HG03066 (cell line): Measurements from ENCODE around the gene NASP.

Experiments
- ATAC-seq: cut with Tn5 transposase; IDR thresholded peaks from one replicate; pipeline ENCODE4 v1.9.1; 2021; ENCODE audit warnings: low read depth; ENCODE audit not compliant: unreplicated experiment

Gene NASP

GRCh38 chr1:45615885-45616284 lies 32.0 kb downstream of the NASP start:
- ATAC-seq: no peak

GRCh38 chr1:45617618-45618017 lies 33.8 kb downstream of the NASP start:
- no peak for ATAC-seq

DNA sequence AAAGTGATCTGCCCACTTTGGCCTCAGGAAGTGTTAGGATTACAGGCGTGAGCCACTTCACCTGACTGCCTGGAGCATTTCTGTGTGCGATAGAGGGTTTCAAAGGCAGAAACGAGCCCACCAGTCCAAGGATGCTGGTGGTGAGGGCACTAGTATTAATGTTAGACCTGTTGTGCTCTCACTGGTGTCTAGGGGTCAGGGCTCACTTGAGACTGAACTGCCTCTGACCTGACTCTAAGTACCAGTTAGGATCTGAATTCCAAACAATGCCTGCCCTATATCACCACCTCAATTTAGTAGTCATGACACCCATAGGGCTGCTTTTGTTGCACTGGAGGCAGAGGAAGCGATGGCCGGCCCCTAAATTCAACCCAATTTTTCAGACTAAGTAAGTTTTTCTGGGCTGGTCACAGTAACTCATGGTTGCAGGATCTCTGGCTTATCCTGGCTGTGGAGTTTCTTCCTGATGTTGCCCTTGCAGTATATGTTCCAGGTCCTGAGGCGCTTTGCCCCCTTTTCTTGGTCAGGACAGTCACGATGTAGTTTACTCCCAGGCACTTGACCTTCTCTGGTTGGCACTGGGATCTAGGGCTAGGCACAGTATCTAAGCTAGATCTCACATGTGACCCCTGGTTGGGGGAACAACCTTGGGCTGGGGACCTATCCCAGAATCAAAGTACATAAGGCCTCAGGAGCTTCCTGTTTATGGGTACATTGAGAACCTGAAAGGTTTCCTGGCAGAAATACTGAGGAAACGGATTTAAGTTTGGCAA lies 35.5 kb downstream of the NASP start:
- no peak for ATAC-seq

GRCh38 chr1:45620588-45621500 lies 37.0 kb downstream of the NASP start:
- no peak for ATAC-seq

GRCh38 chr1:45621501-45621836 lies 37.6 kb downstream of the NASP start:
- ATAC-seq: no peak

DNA sequence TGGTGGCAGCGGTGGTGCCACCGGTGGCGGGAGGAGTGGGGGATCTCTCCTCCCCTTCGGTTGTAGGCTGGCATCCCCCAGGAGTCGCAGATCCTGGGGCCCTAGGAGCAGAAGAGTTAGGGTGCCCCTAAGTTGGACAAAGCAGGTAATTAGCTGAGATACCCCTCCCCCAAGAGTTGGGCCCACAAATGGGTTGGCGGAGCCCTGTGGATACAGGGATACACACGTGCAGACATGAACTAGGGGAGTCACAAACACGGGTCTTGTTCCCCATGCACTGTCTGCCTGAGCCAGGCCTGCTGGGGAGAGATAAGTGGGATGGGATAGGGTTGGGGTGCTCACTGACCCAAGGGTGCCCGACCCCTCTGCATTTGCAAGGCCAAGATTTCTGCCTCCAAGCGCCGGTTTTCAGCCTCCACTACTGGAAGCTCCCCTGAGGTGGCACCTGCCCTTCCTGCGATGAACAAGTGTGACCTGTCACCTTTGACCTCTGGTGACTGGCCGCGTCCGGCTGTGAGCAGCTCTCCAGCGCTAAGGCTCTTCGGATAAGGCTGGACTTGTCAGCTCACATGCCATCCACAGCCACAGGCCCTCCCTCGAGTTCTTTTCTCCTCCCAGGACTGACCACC lies 38.2 kb downstream of the NASP start:
- ATAC-seq: no peak

DNA sequence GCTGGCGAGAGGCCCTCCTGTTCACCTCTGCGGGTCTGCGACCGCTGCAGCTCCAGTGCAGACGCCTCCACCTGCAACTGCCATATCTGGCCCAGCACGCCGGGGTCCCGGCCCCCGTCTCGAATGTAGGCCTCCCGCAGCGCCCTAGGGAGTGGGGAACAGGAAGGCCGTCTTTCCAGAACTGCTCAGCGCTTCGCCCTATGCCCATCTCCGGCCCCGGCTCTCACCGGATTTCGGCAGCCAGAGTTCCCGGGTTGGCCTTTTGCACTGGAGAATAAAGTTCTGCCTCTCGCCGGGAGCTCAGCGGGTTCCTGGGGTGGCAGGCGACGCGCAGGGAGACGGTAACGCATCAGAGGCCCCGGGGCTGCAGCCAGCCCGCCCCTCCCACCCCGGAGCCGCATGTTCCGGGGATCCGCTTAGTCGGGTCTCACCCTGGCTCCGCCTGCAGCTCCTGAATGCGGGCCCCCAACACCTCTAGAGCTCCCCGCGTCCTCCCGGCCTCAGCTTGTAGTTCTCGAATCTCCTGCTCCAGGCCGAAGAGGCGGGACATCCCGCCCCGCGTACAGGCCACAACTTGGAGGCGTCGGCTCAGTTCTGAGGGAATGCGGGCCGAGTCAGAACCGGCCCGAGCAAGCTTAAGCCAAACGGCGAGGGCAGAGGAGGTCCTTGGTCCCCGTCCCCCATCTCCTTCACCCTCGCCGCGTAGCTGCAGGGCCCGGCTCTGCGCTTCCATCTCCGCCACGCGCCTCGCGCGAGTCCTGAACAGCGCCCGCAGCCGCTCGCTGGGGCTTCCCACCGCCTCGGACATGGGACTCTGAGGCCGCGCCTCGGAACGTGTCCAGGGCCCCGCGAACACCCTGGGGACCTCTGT lies 38.9 kb downstream of the NASP start:
- no peak for ATAC-seq

GRCh38 chr1:45623972-45624371 lies 40.1 kb downstream of the NASP start, which contains the start of gene CCDC17:
TSS of gene CCDC17 (minus strand) at chr1:45624054. CDS start at chr1:45623909, 145 bp downstream.
- ATAC-seq: no peak

DNA sequence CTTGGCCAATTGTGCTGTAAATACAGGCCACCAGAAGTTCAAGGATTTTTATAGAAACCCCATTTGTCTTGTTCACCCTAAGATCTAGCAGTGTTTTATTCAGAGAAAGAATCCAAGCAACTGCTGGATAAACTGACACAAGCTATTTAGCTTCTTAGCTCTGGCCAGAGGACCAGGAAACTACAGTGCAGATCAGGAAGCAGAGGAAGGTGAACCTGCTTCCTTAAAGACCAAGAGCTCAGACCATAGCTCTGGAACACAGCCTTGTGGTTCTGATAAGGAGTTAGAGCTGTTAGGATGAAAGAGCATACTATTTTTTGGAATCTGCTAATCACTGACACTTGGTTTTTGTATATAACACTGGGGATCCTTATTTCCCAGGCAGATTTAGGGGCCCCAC lies 45.2 kb downstream of the NASP start:
- ATAC-seq: no peak

- ATAC-seq: no peak
Measured at GRCh38 chr1:45630429-45630828, 46.6 kb downstream of the NASP start.

DNA sequence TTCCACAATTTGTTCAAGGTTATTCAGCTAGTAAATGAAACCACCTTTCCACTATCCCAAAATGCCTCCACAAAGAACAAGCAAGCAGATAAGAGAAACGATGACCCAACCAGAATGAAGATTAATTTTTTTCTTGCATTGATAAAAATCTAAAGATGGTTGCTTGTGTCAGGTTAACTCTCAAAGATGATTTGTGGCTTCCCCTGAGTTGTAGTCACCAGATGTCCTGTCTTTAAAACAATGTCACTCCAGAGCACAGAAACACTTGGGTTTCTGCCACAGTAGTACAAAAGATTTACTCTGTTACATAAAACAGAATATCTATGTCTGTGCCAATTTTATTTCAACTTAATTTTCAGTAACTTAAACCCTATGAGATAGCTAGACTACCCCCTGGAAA lies 51.4 kb downstream of the NASP start:
- ATAC-seq: no peak

GRCh38 chr1:45640293-45640692 lies 56.5 kb downstream of the NASP start:
- ATAC-seq: no peak

DNA sequence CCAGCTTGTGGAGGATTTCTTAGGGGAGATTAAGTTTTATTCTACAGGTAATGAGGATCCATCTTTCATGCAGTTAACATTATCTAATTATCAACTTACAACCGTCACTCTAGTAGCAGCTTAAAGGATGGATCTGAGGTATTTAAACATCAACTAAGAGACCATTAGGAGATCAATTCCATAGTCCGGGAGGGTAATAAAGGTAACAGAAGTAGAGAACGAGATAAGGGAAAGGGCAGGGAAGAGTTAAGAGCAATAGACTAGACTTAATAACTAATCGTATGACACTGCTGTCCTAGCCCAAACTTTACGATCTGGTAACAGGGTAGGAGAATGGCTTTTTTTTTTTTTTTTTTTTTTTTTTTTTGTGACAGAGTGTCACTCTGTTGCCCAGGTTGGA lies 59.5 kb downstream of the NASP start:
- ATAC-seq: no peak

DNA sequence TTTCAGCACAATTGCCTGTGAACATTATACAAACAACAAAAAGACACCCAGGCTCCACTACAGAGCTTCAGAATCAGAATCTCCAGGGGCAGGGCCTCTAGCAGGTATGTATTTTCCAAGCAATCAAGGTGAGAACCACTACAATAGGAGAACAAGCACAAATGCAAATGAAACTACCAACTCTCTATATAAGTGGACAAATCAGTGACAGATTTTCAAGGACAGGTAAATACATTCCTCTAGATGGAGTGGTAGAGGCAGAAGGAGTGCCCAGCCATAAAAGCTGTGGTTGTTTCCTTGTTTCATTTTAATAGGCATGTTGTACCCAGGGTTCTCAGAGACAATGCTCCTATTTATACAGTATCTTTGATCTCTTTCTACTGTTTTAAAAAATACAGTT lies 60.1 kb downstream of the NASP start:
- ATAC-seq: no peak

GRCh38 chr1:45644661-45645060 lies 60.8 kb downstream of the NASP start:
- ATAC-seq: no peak

- no peak for ATAC-seq
Measured at GRCh38 chr1:45647248-45648021, 63.6 kb downstream of the NASP start.

GRCh38 chr1:45654540-45655280 lies 70.9 kb downstream of the NASP start:
- no peak for ATAC-seq

DNA sequence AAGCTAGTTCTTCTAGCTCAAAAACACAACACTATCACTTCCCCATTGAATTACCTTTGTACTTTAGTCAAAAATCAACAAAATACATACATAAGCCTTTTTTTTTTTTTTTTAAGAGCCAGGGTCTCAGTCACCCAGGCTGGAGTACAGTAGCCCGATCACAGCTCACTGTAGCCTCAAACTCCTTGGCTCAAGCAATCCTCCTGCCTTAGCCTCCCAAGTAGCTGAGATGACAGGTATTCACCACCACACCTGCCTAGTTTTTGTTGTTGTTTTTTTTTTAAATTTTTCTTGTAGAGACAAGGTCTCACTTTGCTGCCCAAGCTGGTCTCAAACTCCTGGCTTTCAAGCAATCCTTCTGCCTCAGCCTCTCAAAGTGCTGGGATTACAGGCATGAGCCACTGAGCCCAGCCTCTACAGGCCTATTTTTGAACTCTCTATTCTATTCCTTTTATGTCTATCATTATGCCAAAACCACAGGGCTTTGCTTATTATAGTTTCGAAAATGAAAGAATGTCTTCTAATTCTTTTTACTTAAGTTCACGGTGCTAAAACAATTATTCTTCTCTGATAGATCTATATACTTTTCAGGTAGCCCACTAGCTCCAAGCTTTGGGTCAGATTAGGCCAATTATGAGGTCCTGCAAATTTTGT lies 72.9 kb downstream of the NASP start:
- ATAC-seq: no peak
